K562 (cell line): ENCODE measurements around the gene FASTKD1. TPM values are rescaled to one million over a fixed set of nuclear protein-coding genes. Genes with fewer than 3 reads are reported as not detected.

ENCODE experiments used
- BCLAF1 ChIP-seq, 2 experiments: fragments of 450-650 bp in 1 of 2; IDR thresholded peaks; 2 replicates each; pipeline ENCODE4 v1.6.1; 2011 to 2017; ENCODE audit warnings: low read depth in 2 of 2, antibody characterized with exemption in 1 of 2, borderline replicate concordance in 1 of 2, low read length in 1 of 2, mild to moderate bottlenecking in 1 of 2, mixed read lengths in 1 of 2; ENCODE audit not compliant: control insufficient read depth in 1 of 2
- BRCA1 ChIP-seq, 2 experiments: fragments of 450-650 bp in 1 of 2; sonication (generic) in 1 of 2; formaldehyde crosslinking in 1 of 2; IDR thresholded peaks; 2 replicates each; pipeline versions ENCODE4 v1.5.0 to v1.6.1; 2017 to 2020; ENCODE audit warnings: mild to moderate bottlenecking in 1 of 2, missing genetic modification reagents in 1 of 2
- CBFA2T2 ChIP-seq: fragments of 450-650 bp; conservative IDR thresholded peaks from 2 replicates; pipeline ENCODE4 v1.6.1; 2017; ENCODE audit warnings: mild to moderate bottlenecking
- CBX2 ChIP-seq: fragments of 200-600 bp; sonication (generic); IDR thresholded peaks from one replicate; pipeline ENCODE4 v1.6.1; 2012; ENCODE audit warnings: mild to moderate bottlenecking, low read length, inconsistent platforms; ENCODE audit not compliant: insufficient read depth, poor library complexity, severe bottlenecking
- CEBPG ChIP-seq, 3 experiments: fragments of 200-800 bp in 1 of 3; sonication (Bioruptor generic) in 1 of 3; sonication (generic) in 1 of 3; formaldehyde crosslinking in 1 of 3; IDR thresholded peaks in 2 of 3; conservative IDR thresholded peaks in 1 of 3; 2 replicates each; pipeline versions ENCODE4 v1.6.1 to v1.8.0; 2016 to 2022; ENCODE audit warnings: missing compliant biosample characterization in 2 of 3, missing genetic modification characterization in 2 of 3, mild to moderate bottlenecking in 1 of 3, missing genetic modification reagents in 1 of 3
- DACH1 ChIP-seq: fragments of 450-650 bp; IDR thresholded peaks from 2 replicates; pipeline ENCODE4 v1.6.1; 2018; ENCODE audit not compliant: partially characterized antibody
- FOXJ2 ChIP-seq: fragments of 200-800 bp; sonication (Bioruptor generic); IDR thresholded peaks from 2 replicates; pipeline ENCODE4 v1.6.1; 2016; ENCODE audit warnings: missing genetic modification characterization, missing compliant biosample characterization
- GABPB2 ChIP-seq: fragments of 250-450 bp; sonication (Bioruptor Pico); conservative IDR thresholded peaks from 2 replicates; pipeline ENCODE4 v1.5.1; 2021; ENCODE audit warnings: mild to moderate bottlenecking
- JUN ChIP-seq, 2 experiments: sonication (generic) in 1 of 2; formaldehyde crosslinking in 1 of 2; IDR thresholded peaks; 2 replicates each; pipeline versions ENCODE4 v1.6.1 to v1.8.0; 2012 to 2022; ENCODE audit warnings: borderline replicate concordance in 2 of 2, mild to moderate bottlenecking in 2 of 2, improper control_type of control experiment in 1 of 2, low read depth in 1 of 2, low read length in 1 of 2, missing genetic modification reagents in 1 of 2
- PATZ1 ChIP-seq: fragments of 250-450 bp; sonication (Bioruptor Pico); IDR thresholded peaks from 2 replicates; pipeline ENCODE4 v1.5.0; 2020; ENCODE audit warnings: mild to moderate bottlenecking, borderline replicate concordance
- RAD51 ChIP-seq: fragments of 450-650 bp; IDR thresholded peaks from 2 replicates; pipeline ENCODE4 v1.7.1; 2016; ENCODE audit warnings: low read depth, mild to moderate bottlenecking, borderline replicate concordance
- RBM15 ChIP-seq: fragments of 200-400 bp; formaldehyde crosslinking; IDR thresholded peaks from 2 replicates; pipeline ENCODE4 v1.6.1; 2018; ENCODE audit warnings: mild to moderate bottlenecking, low read length, moderate library complexity; ENCODE audit not compliant: insufficient read depth
- SREBF1 ChIP-seq: fragments of 150-350 bp; IDR thresholded peaks from 2 replicates; pipeline ENCODE4 v1.6.1; 2014; ENCODE audit warnings: antibody characterized with exemption, low read depth, low read length, borderline replicate concordance
- STAT5A ChIP-seq: IDR thresholded peaks from 2 replicates; pipeline ENCODE4 v1.6.1; 2012; ENCODE audit warnings: low read length, inconsistent platforms, borderline replicate concordance
- XRCC4 ChIP-seq: IDR thresholded peaks from one replicate; pipeline ENCODE4 v1.6.1; 2011; ENCODE audit not compliant: insufficient read depth, insufficient read length; ENCODE audit errors: extremely low read depth
- ZBTB49 ChIP-seq: sonication (generic); formaldehyde crosslinking; IDR thresholded peaks from 2 replicates; pipeline ENCODE4 v1.8.0; 2022; ENCODE audit warnings: missing genetic modification reagents, mild to moderate bottlenecking, borderline replicate concordance
- ZNF282 ChIP-seq: sonication (generic); formaldehyde crosslinking; IDR thresholded peaks from 2 replicates; pipeline ENCODE4 v1.8.1; 2023; ENCODE audit warnings: missing genetic modification reagents
- ZNF431 ChIP-seq: sonication (generic); formaldehyde crosslinking; IDR thresholded peaks from 2 replicates; pipeline ENCODE4 v1.8.0; 2022; ENCODE audit warnings: mild to moderate bottlenecking, missing genetic modification reagents
- ZNF717 ChIP-seq: fragments of 250-450 bp; sonication (Bioruptor Pico); IDR thresholded peaks from 2 replicates; pipeline ENCODE4 v1.5.0; 2021
- ZNF830 ChIP-seq: fragments of 250-450 bp; sonication (Bioruptor Pico); IDR thresholded peaks from 2 replicates; pipeline ENCODE4 v1.5.0; 2021; ENCODE audit warnings: mild to moderate bottlenecking
- polyA plus RNA-seq, 8 experiments: library from polyadenylated mRNA; depleted of rRNA in 4 of 8; stranded (reverse) in 5 of 8; unstranded in 3 of 8; fragments of >200 nt; fragmentation: Nextera tagmentation in 2 of 8; fragmentation: Illumina TruSeq in 1 of 8; extraction: Ambion mirVana in 2 of 8; extraction: Trizol in 1 of 8; gene quantifications; 2 replicates each; pipeline versions ENCODE4 v1.2.1 to v1.2.3, GENCODE V29; 2011 to 2014; ENCODE audit warnings: inconsistent platforms in 1 of 8, missing spikeins in 1 of 8
- total RNA-seq, 7 experiments: library from RNA; depleted of rRNA in 6 of 7; stranded (reverse); fragments of >200 nt in 6 of 7; fragmentation: Illumina TruSeq in 2 of 7; extraction: Trizol in 2 of 7; gene quantifications; 2 replicates each; pipeline versions ENCODE4 v1.2.1 to v1.2.3, GENCODE V29; 2011 to 2021; ENCODE audit warnings: low replicate concordance in 1 of 7

The FASTKD1 gene
- total and polyA plus RNA-seq, 9 of the 15 experiments (the other 6 are each of a cell fraction or from before 2014, with no cell fraction given): 63.5 to 134 (median 119) TPM

GRCh38 chr2:169507698-169508097, 66.0 kb downstream of the FASTKD1 start (continued):
- TF ChIP-seq RAD51 (no peak), BRCA1 (IDR thresholded peaks at IDR 0.05) (no peak), BRCA1 (CRISPR knock-in tag; IDR thresholded peaks at IDR 0.05) (no peak), SREBF1 (no peak), XRCC4 (no peak), FOXJ2 (no peak), ZNF282 (no peak), CBX2 (no peak), PATZ1 (no peak), STAT5A (no peak), RBM15 (no peak), CBFA2T2 (no peak), ZNF830 (CRISPR knock-in tag) (no peak), JUN (IDR thresholded peaks at IDR 0.05; ENCODE audit: borderline replicate concordance, low read depth, low read length) (peak; percentile 77), JUN (CRISPR knock-in tag; IDR thresholded peaks at IDR 0.05; ENCODE audit: borderline replicate concordance) (no peak), CEBPG (CRISPR knock-in tag; IDR thresholded peaks at IDR 0.05) (no peak), CEBPG (tag; conservative IDR thresholded peaks at IDR 0.05 in 1 of 2, IDR thresholded peaks at IDR 0.05 in 1 of 2) (no peak), DACH1 (peak; percentile 36), ZNF431 (no peak), ZBTB49 (CRISPR knock-in tag) (no peak), GABPB2 (CRISPR knock-in tag) (no peak), ZNF717 (CRISPR knock-in tag) (no peak), BCLAF1 (IDR thresholded peaks at IDR 0.05; ENCODE audit: borderline replicate concordance in 1 of 2, control insufficient read depth in 1 of 2, low read depth in 2 of 2, low read length in 1 of 2) (no peak)
